HT-29 (cell line): ENCODE data around the gene APBA3. TPM values are rescaled to one million over a fixed set of nuclear protein-coding genes. Genes with fewer than 3 reads are reported as not detected.
A peak's percentile ranks its signal among the peaks of the same experiment; 100 is the strongest.

Experiments used
- DNase-seq: peaks from one replicate; pipeline ENCODE4 v3.0.0-alpha.2; 2015; ENCODE audit warnings: low spot score
- total RNA-seq: library from RNA; depleted of rRNA; stranded (reverse); fragments of >200 nt; shearing (Covaris generic); gene quantifications from 2 replicates; pipeline ENCODE4 v1.2.3, GENCODE V29; 2014

The APBA3 gene
- total RNA-seq, 1 experiment from 2014 or later: 31.4 TPM

DNA sequence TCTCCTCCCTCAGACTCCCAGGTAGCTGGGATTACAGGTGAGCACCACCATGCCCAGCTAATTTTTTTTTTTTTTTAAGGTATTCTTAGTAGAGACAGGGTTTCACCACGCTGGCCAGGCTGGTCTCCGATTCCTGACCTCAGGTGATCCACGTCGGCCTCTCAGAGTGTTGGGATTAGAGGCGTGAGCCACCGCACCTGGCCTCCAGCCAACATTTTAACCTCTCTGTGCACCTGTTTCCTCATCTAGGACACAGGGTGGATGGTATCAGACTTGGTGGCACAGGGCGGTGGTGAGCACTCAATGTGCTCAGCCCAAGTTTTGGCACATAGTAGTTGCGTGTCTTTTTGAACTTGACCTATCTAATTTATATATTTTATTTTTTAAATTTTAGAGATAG is 12.5 kb downstream of the APBA3 start:
- DNase-seq: peak; percentile 23

DNA sequence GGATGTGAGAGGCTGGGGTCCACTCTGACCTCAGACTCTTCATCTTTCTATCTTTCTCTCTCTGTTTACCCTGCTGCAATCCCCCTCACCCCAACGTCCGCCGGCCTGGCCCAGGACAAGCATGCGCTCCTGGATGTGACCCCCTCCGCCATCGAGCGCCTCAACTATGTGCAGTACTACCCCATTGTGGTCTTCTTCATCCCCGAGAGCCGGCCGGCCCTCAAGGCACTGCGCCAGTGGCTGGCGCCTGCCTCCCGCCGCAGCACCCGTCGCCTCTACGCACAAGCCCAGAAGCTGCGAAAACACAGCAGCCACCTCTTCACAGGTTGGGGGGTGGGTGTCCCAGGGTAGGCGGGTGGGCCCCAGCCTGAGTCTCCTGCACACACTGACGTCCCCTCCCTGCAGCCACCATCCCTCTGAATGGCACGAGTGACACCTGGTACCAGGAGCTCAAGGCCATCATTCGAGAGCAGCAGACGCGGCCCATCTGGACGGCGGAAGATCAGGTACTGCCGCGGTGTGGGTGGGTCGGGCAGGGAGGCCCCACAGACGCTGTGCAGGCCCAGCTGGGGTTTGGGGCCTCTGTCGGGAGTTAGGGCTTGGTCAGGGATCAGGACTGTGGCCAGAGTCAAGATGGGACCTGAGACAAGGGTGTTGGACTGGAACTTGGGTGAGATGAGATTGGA is 15.0 kb downstream of the APBA3 start:
- no peak for DNase-seq

DNA sequence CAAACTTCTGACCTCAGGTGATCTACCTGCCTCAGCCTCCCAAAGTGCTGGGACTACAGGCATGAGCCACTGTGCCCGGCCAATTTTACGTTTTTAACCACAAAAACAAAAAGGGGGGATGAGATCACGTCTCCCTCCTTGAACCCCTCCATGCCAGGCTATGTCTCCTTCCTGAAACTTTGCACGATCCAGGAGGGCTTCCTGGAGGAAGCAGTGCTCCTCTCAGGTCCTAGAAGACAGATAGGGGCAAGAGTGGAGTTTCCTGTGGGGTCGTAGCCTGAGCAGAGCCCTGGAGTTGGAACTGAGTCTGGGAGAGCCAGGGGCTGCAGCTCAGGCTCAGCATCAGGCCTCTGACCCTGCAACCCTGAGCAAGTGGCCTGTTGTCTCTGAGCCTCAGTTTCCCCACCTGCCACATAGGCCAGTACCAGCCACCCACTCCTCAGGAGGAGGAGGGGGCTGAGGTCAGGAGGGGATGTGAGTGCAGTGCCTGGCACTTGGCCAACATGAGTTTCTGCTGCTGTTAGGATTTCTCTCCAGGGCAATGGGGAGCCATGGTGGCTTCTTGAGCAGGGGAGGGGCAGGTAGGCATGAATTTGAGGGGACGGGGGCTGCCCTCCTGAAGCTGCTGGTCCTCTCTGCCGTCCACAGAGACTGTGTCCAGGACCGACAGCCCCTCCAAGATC is 16.0 kb downstream of the APBA3 start:
- DNase-seq: no peak

DNA sequence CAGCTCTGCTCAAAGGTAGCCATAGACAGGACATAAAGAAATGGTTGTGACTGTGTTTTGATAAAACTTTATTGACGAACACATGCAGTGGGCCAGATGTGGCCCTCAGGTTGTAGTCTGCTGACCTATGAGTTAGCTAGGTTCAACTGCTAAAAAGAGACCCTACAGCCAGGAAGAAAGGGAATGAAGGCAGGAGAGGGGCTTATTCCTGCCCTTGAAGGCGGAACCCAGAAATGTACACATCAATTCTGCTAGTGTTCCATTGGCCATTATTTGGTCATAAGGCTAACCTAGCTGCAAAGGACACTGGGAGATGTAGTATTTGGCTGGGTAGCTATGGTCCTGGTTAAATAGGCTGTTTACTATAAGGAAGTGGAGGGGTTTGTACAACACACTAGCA is 18.0 kb downstream of the APBA3 start:
- DNase-seq: peak; percentile 33

- DNase-seq: no peak
These were observed 21.1 kb downstream of the APBA3 start for GRCh38 chr19:3740431-3740830.

DNA sequence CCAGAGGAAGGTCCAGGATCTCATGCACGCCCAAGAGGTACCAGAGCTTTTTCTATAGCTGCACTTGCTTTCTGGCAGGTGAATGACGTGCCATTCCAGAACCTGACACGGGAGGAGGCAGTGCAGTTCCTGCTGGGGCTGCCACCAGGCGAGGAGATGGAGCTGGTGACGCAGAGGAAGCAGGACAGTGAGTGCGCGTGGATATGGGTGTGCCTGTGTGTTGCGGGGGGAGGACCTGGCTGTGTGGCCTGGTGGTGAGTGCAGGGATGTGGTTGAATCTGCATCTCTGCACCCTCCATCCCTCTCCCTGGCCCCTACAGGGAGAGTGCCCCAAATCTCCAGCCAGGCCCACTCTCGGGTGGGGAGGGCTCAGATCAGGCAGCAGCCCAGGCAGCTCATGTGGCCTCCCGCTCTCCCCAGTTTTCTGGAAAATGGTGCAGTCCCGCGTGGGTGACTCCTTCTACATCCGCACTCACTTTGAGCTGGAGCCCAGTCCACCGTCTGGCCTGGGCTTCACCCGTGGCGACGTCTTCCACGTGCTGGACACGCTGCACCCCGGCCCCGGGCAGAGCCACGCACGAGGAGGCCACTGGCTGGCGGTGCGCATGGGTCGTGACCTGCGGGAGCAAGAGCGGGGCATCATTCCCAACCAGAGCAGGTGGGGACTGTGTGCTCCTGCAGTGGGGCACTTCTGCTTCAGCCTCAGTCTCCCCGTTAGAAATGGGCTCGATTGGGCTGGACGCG is 22.8 kb downstream of the APBA3 start:
- no peak for DNase-seq

DNA sequence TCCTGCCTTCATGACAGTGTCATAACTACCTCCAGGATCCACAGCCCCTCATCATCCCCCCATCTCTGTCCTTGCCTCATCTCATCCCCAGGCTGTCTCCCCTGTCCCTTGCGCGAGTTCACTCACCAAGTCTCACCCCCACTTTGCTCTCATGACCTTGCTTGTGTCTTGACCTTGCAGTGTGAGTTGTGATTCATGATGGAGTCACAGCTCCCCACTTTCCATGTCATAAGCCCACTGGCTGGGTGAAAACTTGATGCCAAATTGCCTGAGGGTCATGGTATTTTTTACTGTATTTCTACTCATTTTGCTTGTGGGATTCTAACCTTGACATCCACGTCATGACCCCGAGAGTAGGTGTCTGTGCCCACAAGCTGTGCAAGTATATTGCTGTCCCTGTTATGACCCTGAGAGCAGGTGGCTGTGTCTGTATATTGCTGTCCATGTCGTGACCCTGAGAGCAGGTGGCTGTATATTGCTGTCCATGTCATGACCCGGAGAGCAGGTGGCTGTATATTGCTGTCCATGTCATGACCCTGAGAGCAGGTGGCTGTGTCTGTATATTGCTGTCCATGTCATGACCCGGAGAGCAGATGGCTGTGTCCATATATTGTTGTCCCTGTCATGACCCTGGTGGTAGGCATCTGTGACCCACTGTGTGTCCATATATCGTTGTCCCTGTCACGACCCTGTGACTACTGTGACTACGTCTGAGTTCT is 23.8 kb downstream of the APBA3 start:
- no peak for DNase-seq

- no peak for DNase-seq
These were observed 25.3 kb downstream of the APBA3 start for GRCh38 chr19:3736106-3736724.

DNA sequence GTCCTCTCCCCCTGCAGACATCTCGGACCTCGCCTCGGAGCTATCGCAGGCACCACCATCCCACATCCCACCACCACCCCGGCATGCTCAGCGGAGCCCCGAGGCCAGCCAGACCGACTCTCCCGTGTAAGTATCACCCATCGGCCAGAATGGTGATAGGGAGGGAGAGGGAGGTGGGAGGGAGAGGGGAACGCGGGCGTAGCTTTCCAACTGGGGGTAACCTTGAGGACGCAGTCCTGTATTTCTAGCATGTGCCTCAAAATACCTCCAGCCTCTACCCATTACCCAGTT is 27.2 kb downstream of the APBA3 start:
- no peak for DNase-seq

DNA sequence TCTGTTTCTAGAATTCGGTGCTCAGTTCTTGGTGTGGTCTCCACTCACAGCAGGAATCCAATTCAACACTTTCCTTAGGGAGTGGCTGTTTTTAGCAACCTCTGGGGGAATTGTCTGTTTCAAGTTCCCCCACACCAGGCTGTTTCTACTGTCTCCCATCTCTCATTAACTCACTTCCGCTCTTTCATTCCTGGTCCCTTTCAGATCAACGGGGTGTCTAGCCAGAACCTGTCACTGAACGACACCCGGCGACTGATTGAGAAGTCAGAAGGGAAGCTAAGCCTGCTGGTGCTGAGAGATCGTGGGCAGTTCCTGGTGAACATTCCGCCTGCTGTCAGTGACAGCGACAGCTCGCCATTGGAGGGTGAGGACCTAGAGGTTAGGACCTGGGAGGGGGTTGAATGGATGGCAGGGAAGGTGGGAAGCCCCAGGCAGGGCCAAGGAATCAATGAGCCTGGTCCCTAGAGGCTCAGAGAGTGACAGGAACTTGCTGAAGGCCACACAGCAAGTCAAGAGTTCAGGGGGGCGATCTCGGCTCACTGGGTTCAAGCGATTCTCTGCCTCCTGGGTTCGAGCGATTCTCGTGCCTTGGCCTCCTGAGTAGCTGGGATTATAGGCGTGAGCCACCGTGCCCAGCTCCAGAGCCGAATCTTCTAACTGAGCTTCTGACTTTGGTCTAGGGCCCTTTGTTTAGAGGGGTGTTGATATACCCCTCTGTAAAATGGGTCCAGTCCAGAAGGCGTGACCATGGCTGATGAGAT is 27.8 kb downstream of the APBA3 start:
- no peak for DNase-seq

GRCh38 chr19:3732108-3732507 is 29.4 kb downstream of the APBA3 start:
- DNase-seq: no peak

DNA sequence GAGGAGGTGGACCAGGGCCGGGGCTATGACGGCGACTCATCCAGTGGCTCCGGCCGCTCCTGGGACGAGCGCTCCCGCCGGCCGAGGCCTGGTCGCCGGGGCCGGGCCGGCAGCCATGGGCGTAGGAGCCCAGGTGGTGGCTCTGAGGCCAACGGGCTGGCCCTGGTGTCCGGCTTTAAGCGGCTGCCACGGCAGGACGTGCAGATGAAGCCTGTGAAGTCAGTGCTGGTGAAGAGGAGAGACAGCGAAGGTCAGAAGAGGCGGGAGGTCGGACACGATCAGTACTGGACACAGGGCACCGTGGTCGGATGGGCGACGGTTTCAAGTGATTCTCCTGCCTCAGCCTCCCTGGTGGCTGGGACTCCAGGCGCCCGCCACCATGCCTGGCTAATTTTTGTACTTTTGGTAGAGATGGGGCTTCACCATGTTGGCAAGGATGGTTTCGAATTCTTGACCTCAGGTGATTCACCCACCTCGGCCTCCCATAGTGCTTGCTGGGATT is 31.0 kb downstream of the APBA3 start:
- no peak for DNase-seq

GRCh38 chr19:3725640-3726310 is 35.7 kb downstream of the APBA3 start:
- peak; percentile 75 for DNase-seq

GRCh38 chr19:3725121-3725520 is 36.4 kb downstream of the APBA3 start:
- no peak for DNase-seq

DNA sequence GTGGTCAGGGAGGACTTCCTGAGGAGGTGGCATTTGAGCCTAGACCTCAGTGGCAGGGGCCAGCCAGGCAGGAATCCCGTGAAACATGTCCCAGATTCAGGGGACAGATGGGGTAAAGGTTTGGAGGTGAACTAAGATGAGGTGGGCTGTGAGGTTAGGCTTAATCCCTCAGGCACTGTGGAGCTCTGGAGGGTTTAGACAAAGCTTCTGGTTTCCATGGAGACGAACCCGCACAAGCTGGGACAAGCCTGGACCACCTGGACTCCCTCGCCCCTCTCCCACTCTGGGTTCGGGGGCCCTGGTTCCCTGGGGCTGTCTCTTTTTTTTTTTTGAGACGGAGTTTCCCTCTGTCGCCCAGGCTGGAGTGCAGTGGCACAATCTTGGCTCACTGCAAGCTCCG is 37.6 kb downstream of the APBA3 start:
- DNase-seq: no peak

DNA sequence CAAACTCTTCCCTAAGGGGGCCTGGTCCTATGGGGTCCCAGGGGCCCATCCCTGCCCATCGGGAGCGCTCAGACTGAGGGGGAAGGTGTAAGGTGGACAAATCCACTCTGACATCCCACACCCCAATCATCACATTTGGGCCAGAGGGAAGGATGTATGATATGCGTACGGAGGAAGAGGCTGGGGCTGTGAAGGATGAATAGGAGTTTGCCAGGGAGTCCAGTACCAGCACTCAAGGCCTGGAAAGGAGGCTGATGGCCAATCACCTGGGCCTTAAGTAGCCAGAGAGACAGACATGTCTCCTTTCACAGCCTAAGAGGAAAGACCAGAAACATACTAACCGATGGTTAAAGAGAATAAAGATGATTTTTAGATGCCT is 38.4 kb downstream of the APBA3 start:
- no peak for DNase-seq

- DNase-seq: peak; percentile 58
These were observed 38.9 kb downstream of the APBA3 start for GRCh38 chr19:3722443-3723109.

DNA sequence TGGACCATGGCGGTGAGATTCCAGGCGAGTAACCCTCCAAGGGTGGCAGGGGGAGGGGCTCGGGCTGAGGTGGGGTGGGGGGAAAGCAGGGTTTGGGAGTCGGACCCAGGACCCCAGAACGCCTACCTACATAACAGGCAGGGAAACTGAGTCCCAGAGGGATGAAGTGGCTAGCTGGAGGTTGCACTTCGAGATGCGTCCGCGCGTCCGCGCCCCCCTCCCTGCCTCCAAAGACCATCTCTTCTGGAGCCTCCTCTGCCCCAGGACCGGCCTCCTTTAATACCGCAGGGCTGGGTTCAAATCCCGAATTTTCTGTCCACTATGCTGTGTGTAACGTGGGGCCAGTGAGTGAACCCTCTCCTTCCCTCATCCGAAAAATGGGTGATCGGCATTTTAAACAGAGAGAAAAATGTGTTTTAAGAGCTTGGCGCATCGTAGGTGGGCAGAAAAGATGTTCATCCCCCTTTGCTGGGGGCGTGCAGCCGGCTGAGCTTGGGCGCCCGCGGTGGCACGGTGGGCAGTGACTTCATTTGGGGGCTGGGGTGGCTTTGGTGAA is 39.5 kb downstream of the APBA3 start:
- DNase-seq: no peak

GRCh38 chr19:3721131-3721886 is 40.2 kb downstream of the APBA3 start:
- peak; percentile 92 for DNase-seq
